Thoracic aorta (tissue), 2 donors: ENCODE data around the gene C1orf210. TPM values are rescaled to one million over a fixed set of nuclear protein-coding genes. Genes with fewer than 3 reads are reported as not detected.

Experiments
- ATAC-seq: fragments of 150-250 bp; one replicate; pipeline ENCODE4 v1.8.0; 2017; ENCODE audit warnings: low read depth; ENCODE audit not compliant: insufficient number of reproducible peaks, low FRiP score
- DNase-seq: peaks from one replicate; pipeline ENCODE4 v3.0.0-alpha.2; 2020; ENCODE audit warnings: low spot score
- H3K27ac ChIP-seq, 2 donors: fragments of 200-600 bp; sonication (generic); 1 replicate in 1 of 2; 2 replicates in 1 of 2; pipeline ENCODE4 v1.5.1; 2016; ENCODE audit warnings: mild to moderate bottlenecking in 2 of 2, moderate library complexity in 2 of 2
- H3K27me3 ChIP-seq: fragments of 200-600 bp; sonication (generic); replicated peaks from 2 replicates; pipeline ENCODE4 v1.6.0; 2016; ENCODE audit warnings: mild to moderate bottlenecking; ENCODE audit not compliant: insufficient read depth
- H3K36me3 ChIP-seq: fragments of 200-600 bp; sonication (generic); one replicate; pipeline ENCODE4 v1.5.1; 2016
- H3K4me1 ChIP-seq, 2 donors: fragments of 200-600 bp; sonication (generic); 1 replicate in 1 of 2; 2 replicates in 1 of 2; pipeline versions ENCODE4 v1.5.1 to v1.6.0; 2016; ENCODE audit warnings: low read depth in 2 of 2, mild to moderate bottlenecking in 1 of 2; ENCODE audit not compliant: control insufficient read depth in 1 of 2
- H3K4me3 ChIP-seq: fragments of 200-600 bp; sonication (generic); 2 replicates; pipeline ENCODE4 v1.5.1; 2016; ENCODE audit warnings: mild to moderate bottlenecking
- H3K9me3 ChIP-seq: fragments of 200-600 bp; sonication (generic); 2 replicates; pipeline ENCODE4 v1.5.1; 2016
- total RNA-seq, 2 donors: library from RNA; depleted of rRNA; stranded (reverse); fragments of >200 nt; gene quantifications; one replicate each; pipeline versions ENCODE4 v1.1.0 to v1.2.3, GENCODE V29; 2016
- TF ChIP-seq, protein P1 (sequence below): fragments of 200-600 bp; sonication (generic); IDR thresholded peaks from one replicate; pipeline ENCODE4 v1.5.1; 2019; ENCODE audit warnings: antibody characterized with exemption

The C1orf210 gene
- total RNA-seq, 2 donors from 2014 or later: not detected

DNA sequence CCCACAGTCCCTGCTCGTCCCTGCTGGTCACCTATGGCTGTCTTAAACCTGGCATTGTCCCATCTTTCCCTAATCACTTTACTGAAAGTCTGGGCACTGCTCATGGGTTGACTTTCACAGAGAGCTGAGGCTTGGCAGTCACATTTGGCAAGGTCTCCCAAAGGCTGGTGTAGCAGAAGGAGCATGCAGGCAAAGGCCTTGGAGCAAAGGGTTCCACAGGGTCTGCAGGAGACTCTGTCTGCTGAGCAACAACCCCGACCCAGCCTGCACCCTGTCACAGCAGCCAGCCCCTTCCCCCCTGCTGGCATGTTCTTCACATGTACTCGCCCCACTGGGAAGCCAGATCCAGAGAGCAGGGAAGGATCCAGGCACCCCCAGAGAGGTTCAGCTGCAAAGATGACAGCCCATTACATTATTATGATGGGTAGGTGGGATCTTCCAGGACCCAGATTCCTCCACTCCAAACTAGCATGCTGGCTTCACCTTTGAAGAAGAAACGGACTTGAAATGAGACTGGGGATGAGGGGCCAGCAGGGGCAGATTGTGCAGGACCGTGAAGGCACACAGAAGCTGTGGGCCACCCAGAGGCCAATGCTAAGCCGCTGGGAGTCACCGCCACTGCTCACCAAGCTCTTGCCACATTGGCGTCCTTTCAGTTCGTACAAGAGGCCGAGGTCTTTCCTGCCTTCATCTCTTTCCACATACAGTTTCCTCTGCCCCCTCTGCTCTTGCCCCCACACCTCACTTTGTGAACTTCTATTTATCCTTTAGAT, 29.8 kb downstream of the C1orf210 start:
- ATAC-seq: no peak

DNA sequence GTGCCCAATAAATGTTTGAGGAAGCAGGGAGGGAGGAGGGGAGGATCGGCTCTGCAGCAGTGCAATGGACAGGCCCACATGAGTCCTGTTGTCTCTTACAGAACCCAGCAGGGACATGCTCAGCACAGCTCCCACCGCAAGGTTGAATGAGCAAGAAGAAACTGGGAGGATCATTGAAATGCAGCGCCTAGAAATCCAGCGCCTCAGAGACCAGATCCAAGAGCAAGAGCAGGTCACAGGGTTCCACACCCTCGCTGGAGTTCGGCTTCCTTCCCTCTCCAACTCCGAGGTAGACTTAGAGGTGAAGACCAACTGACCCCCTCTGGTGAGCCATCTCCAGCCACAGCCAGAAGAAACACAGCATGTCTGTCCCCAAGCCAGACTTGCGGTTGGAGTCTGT, 31.5 kb downstream of the C1orf210 start:
- no peaks in the 10 kb centered on the region for H3K36me3 ChIP-seq
- H3K4me1 ChIP-seq: no peaks in the 10 kb centered on the region
- no peaks in the 10 kb centered on the region for H3K27me3 ChIP-seq
- DNase-seq (no peak), ATAC-seq (no peak)
- TF ChIP-seq, protein P1, sequence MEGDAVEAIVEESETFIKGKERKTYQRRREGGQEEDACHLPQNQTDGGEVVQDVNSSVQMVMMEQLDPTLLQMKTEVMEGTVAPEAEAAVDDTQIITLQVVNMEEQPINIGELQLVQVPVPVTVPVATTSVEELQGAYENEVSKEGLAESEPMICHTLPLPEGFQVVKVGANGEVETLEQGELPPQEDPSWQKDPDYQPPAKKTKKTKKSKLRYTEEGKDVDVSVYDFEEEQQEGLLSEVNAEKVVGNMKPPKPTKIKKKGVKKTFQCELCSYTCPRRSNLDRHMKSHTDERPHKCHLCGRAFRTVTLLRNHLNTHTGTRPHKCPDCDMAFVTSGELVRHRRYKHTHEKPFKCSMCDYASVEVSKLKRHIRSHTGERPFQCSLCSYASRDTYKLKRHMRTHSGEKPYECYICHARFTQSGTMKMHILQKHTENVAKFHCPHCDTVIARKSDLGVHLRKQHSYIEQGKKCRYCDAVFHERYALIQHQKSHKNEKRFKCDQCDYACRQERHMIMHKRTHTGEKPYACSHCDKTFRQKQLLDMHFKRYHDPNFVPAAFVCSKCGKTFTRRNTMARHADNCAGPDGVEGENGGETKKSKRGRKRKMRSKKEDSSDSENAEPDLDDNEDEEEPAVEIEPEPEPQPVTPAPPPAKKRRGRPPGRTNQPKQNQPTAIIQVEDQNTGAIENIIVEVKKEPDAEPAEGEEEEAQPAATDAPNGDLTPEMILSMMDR: no peak
- H3K4me3 ChIP-seq: no peak overlapping the region
- H3K27ac ChIP-seq: no peak overlapping the region
- H3K9me3 ChIP-seq: no peaks in the 10 kb centered on the region

More for the DNA sequence above, 29.8 kb downstream of the C1orf210 start:
- TF ChIP-seq, protein P1: no peak
- H3K36me3 ChIP-seq: no peaks in the 10 kb centered on the region
- no peaks in the 10 kb centered on the region for H3K9me3 ChIP-seq
- no peak overlapping the region for H3K27ac ChIP-seq
- H3K4me3 ChIP-seq: no peak overlapping the region
- DNase-seq: no peak
- no peaks in the 10 kb centered on the region for H3K27me3 ChIP-seq
- no peaks in the 10 kb centered on the region for H3K4me1 ChIP-seq

DNA sequence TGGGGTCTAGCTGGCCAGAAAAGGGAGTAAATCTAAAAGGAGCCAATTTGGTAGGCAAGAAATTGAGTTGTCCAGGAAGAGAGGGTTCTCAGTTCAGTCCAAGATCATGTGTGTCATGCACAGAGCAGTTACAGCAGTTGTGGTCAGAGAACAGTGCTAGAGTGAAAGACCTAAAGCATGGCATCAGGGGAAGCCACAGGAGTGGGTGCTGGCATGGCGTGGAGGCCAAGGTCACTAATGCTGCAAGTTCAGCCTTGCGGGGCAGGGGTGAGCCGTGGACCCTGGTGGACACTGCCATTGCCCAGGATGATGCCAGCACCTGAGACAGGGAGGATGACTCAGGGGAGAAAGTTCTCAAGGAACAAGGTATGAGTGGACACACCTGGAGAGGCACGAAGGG, 32.2 kb downstream of the C1orf210 start:
- Histone ChIP-seq H3K9me3 (no peaks in the 10 kb centered on the region), H3K27me3 (no peaks in the 10 kb centered on the region), H3K4me1 (no peaks in the 10 kb centered on the region), H3K4me3 (no peak overlapping the region), H3K36me3 (no peaks in the 10 kb centered on the region), H3K27ac (no peak overlapping the region)
- DNase-seq (no peak), ATAC-seq (no peak)
- TF ChIP-seq, protein P1: no peak

DNA sequence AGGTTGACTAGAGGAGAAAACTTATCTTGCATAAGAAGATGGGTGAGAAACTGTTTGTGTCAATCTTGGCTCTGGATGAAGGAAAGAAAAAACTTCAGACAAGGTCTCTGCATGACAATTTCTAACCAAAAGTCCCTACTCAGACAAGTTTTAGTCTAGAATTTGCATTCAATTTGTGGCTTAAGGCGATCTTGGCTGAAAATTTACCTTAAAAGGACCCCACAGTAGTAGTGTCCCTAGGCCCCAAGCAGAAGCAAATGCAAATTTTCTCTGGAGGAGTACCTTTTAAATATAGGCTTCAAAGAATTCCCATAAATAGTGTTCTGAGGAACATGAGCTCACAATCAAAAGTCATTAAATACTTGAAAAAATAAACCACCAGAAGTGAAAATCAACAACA, 33.2 kb downstream of the C1orf210 start:
- Histone ChIP-seq H3K9me3 (no peaks in the 10 kb centered on the region), H3K27me3 (no peaks in the 10 kb centered on the region), H3K36me3 (no peaks in the 10 kb centered on the region), H3K27ac (no peak overlapping the region), H3K4me3 (no peak overlapping the region), H3K4me1 (no peaks in the 10 kb centered on the region)
- ATAC-seq: no peak
- no peak for DNase-seq
- TF ChIP-seq, protein P1: no peak

DNA sequence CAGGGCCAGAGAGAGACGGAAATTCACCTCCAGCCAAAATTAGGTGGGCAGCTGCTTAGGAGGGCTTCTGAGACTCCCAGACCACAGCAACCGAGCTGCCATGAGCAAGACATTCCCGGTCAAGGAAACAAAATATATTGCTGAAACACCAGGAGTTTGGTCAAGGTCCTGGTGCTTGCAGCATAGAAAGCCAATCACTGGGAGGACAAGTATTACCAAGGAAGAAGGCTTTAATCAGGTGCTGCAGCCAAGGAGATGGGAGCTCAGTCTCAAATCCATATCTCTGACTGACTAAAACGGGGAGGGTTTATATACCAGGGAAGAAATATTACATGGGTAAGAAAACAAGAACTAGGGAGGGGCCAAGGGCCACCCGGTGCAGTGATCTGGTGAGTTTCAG, 34.4 kb downstream of the C1orf210 start:
- no peak overlapping the region for H3K4me3 ChIP-seq
- no peaks in the 10 kb centered on the region for H3K9me3 ChIP-seq
- no peaks in the 10 kb centered on the region for H3K4me1 ChIP-seq
- ATAC-seq: no peak
- H3K27ac ChIP-seq: no peak overlapping the region
- no peaks in the 10 kb centered on the region for H3K27me3 ChIP-seq
- DNase-seq: no peak
- TF ChIP-seq, protein P1: no peak
- no peaks in the 10 kb centered on the region for H3K36me3 ChIP-seq
